Neural progenitor cell (in vitro differentiated cells): ENCODE data around the gene MED13L.

Source experiments
- EZH2phosphoT487 ChIP-seq: fragments of 200-600 bp; sonication (generic); IDR thresholded peaks from 2 replicates; pipeline ENCODE4 v1.6.1; 2017; ENCODE audit warnings: antibody characterized with exemption
- TF ChIP-seq, protein P1 (sequence below): fragments of 200-600 bp; sonication (generic); IDR thresholded peaks from 2 replicates; pipeline ENCODE4 v1.5.1; 2017; ENCODE audit warnings: antibody characterized with exemption, mild to moderate bottlenecking

GRCh38 chr12:115988625-115989563, 288.6 kb downstream of the MED13L start:
- TF ChIP-seq, protein P1, sequence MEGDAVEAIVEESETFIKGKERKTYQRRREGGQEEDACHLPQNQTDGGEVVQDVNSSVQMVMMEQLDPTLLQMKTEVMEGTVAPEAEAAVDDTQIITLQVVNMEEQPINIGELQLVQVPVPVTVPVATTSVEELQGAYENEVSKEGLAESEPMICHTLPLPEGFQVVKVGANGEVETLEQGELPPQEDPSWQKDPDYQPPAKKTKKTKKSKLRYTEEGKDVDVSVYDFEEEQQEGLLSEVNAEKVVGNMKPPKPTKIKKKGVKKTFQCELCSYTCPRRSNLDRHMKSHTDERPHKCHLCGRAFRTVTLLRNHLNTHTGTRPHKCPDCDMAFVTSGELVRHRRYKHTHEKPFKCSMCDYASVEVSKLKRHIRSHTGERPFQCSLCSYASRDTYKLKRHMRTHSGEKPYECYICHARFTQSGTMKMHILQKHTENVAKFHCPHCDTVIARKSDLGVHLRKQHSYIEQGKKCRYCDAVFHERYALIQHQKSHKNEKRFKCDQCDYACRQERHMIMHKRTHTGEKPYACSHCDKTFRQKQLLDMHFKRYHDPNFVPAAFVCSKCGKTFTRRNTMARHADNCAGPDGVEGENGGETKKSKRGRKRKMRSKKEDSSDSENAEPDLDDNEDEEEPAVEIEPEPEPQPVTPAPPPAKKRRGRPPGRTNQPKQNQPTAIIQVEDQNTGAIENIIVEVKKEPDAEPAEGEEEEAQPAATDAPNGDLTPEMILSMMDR = no peak
- no peak for TF ChIP-seq EZH2phosphoT487
